ENCODE results near the gene JUNB.

Gene JUNB

DNA sequence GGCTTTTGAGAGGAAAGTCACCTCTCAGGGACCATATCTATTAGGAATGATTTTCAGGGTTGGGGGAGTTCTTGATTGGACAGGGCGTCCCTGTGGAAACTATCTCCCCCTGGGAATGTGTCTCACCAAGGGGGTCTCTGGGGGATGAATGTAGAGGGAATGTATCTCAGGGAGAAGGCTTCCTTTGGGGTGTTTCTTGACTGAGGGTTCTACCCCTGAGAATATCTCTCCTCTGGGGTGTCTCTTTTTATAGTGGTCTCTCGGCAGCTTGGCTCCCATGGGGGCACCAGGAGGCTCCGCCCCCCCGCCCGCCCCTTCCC is 42.1 kb downstream of the JUNB start:
- Histone ChIP-seq H3K4ac (ENCODE audit: low read depth, low read length) (no peak overlapping the region), H3K23ac (ENCODE audit: low read length) (no peak overlapping the region), H2AFZ (ENCODE audit: insufficient read depth, low read length, poor library complexity) (no peak overlapping the region), H3K79me1 (ENCODE audit: low read length) (no peaks in the 10 kb centered on the region), H3K27ac (ENCODE audit: low read depth, low read length) (no peak overlapping the region), H2AK5ac (ENCODE audit: low read length) (no peak overlapping the region), H4K91ac (ENCODE audit: low read depth, low read length) (no peak overlapping the region), H4K12ac (ENCODE audit: low read depth, low read length) (no peak overlapping the region), H4K8ac (ENCODE audit: low read depth, low read length) (no peak overlapping the region), H3K36me3 (ENCODE audit: control insufficient read depth in 1 of 2, insufficient read depth in 2 of 2, low read length in 2 of 2) (no peaks in the 10 kb centered on the region), H3K4me2 (ENCODE audit: low read length) (no peak overlapping the region), H2BK120ac (ENCODE audit: insufficient read depth, low read length, poor library complexity) (no peak overlapping the region), H2BK12ac (ENCODE audit: low read length) (no peak overlapping the region), H3K4me1 (ENCODE audit: control insufficient read depth in 1 of 2, insufficient read depth in 2 of 2, low read length in 2 of 2) (peaks cover 4 to 14% of the 10 kb centered on the region in 2 experiments), H3K9ac (ENCODE audit: low read length) (no peak overlapping the region), H3K4me3 (ENCODE audit: low read depth, low read length) (no peak overlapping the region), H3K27me3 (ENCODE audit: insufficient read depth, low read length) (peaks cover 18% of the 10 kb centered on the region), H3K18ac (ENCODE audit: low read length) (no peak overlapping the region), H3K9me3 (ENCODE audit: insufficient read depth, low read depth, low read length) (peaks cover 6% of the 10 kb centered on the region), H3K79me2 (ENCODE audit: control insufficient read depth, insufficient read depth, low read length, poor library complexity) (no peaks in the 10 kb centered on the region), H2BK5ac (ENCODE audit: low read depth, low read length, poor library complexity) (no peak overlapping the region), H3K14ac (ENCODE audit: low read length) (no peak overlapping the region)
- WGBS (ENCODE audit: extremely low coverage, insufficient coverage, insufficient read length), result no CpG with 5 or more reads among the region's 5 CpGs
- DNase-seq, result no peak

DNA sequence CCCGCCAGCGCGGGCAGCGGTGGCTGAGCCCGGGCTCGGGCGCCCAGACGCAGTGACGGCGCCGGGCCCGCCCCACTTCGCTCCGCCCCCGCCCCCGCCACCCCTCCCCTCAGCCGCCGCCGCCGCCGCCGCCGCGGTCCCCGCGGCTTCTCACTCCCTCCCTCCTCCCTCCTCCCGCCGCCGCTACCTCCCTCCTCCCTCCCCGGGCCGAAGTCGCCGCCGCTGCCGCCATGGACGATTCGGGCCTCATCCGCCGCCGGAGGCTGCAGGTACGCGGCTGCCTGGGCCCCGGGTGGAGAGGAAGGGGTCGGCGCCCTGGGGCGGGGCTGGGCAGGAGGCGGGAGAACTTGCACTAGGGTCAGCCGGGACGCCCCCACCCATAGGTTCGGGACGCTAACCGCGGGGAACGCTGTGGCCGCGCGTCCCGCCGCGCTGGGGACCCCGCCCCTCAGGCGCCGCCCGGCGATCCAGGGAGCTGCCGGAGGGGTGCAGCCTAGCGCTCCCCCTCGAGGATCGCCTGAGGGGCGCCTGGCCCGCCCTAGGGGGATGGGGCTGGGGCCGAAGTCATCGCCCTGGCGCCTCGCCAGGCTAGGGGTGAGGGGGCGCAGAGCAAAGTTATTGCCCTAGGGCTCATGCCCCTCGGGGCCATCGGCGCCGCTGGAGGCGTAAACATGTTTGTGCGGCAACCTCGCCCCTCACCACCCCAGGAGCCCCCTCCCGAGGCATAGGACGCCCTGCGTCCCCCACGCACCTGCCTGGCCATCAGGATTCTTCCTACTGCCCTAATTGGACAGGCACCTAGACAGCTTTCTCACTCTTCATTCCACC is 42.7 kb downstream of the JUNB start:
- Histone ChIP-seq H3K4me3 (ENCODE audit: low read depth, low read length) (peak overlapping the region; percentile 69), H3K4ac (ENCODE audit: low read depth, low read length) (no peak overlapping the region), H2AK5ac (ENCODE audit: low read length) (no peak overlapping the region), H3K79me2 (ENCODE audit: control insufficient read depth, insufficient read depth, low read length, poor library complexity) (no peaks in the 10 kb centered on the region), H3K9ac (ENCODE audit: low read length) (no peak overlapping the region), H3K14ac (ENCODE audit: low read length) (no peak overlapping the region), H4K8ac (ENCODE audit: low read depth, low read length) (no peak overlapping the region), H2AFZ (ENCODE audit: insufficient read depth, low read length, poor library complexity) (peak overlapping the region; percentile 6), H2BK5ac (ENCODE audit: low read depth, low read length, poor library complexity) (no peak overlapping the region), H3K23ac (ENCODE audit: low read length) (no peak overlapping the region), H3K4me2 (ENCODE audit: low read length) (peak overlapping the region; percentile 83), H3K79me1 (ENCODE audit: low read length) (no peaks in the 10 kb centered on the region), H3K18ac (ENCODE audit: low read length) (no peak overlapping the region), H3K27me3 (ENCODE audit: insufficient read depth, low read length) (peaks cover 24% of the 10 kb centered on the region), H3K27ac (ENCODE audit: low read depth, low read length) (no peak overlapping the region), H4K91ac (ENCODE audit: low read depth, low read length) (no peak overlapping the region), H3K4me1 (ENCODE audit: control insufficient read depth in 1 of 2, insufficient read depth in 2 of 2, low read length in 2 of 2) (peaks cover 4 to 14% of the 10 kb centered on the region in 2 experiments), H3K9me3 (ENCODE audit: insufficient read depth, low read depth, low read length) (peaks cover 6% of the 10 kb centered on the region), H2BK120ac (ENCODE audit: insufficient read depth, low read length, poor library complexity) (no peak overlapping the region), H2BK12ac (ENCODE audit: low read length) (no peak overlapping the region), H3K36me3 (ENCODE audit: control insufficient read depth in 1 of 2, insufficient read depth in 2 of 2, low read length in 2 of 2) (no peaks in the 10 kb centered on the region), H4K12ac (ENCODE audit: low read depth, low read length) (no peak overlapping the region)
- DNase-seq, result no peak
- WGBS (ENCODE audit: extremely low coverage, insufficient coverage, insufficient read length), result no CpG with 5 or more reads among the region's 87 CpGs

- no peak within 1 kb of the TSS for H2BK120ac ChIP-seq (ENCODE audit: insufficient read depth, low read length, poor library complexity)
- H3K27ac ChIP-seq (ENCODE audit: low read depth, low read length), result no peak within 1 kb of the TSS
- H3K4me3 ChIP-seq (ENCODE audit: low read depth, low read length), result peak within 1 kb of the TSS; percentile 69
- H3K27me3 ChIP-seq (ENCODE audit: insufficient read depth, low read length), result peaks cover 30% of the 10 kb centered on the region
- H3K4me1 ChIP-seq (ENCODE audit: control insufficient read depth in 1 of 2, insufficient read depth in 2 of 2, low read length in 2 of 2), result peaks cover 4 to 14% of the 10 kb centered on the region in 2 experiments
- no peak within 1 kb of the TSS for H3K4ac ChIP-seq (ENCODE audit: low read depth, low read length)
- H2BK12ac ChIP-seq (ENCODE audit: low read length), result no peak within 1 kb of the TSS
- H3K14ac ChIP-seq (ENCODE audit: low read length), result no peak within 1 kb of the TSS
- no peak within 1 kb of the TSS for H3K23ac ChIP-seq (ENCODE audit: low read length)
- no peak within 1 kb of the TSS for H3K9ac ChIP-seq (ENCODE audit: low read length)
- no peaks in the 10 kb centered on the region for H3K36me3 ChIP-seq (ENCODE audit: control insufficient read depth in 1 of 2, insufficient read depth in 2 of 2, low read length in 2 of 2)
- H3K79me1 ChIP-seq (ENCODE audit: low read length), result no peaks in the 10 kb centered on the region
- no peak within 1 kb of the TSS for H2BK5ac ChIP-seq (ENCODE audit: low read depth, low read length, poor library complexity)
- peak within 1 kb of the TSS; percentile 6 for H2AFZ ChIP-seq (ENCODE audit: insufficient read depth, low read length, poor library complexity)
- WGBS (ENCODE audit: extremely low coverage, insufficient coverage, insufficient read length), result no CpG with 5 or more reads among the region's 20 CpGs
- H3K79me2 ChIP-seq (ENCODE audit: control insufficient read depth, insufficient read depth, low read length, poor library complexity), result no peaks in the 10 kb centered on the region
- H3K18ac ChIP-seq (ENCODE audit: low read length), result no peak within 1 kb of the TSS
- no peak for DNase-seq
- H4K91ac ChIP-seq (ENCODE audit: low read depth, low read length), result no peak within 1 kb of the TSS
- H4K12ac ChIP-seq (ENCODE audit: low read depth, low read length), result no peak within 1 kb of the TSS
- H4K8ac ChIP-seq (ENCODE audit: low read depth, low read length), result no peak within 1 kb of the TSS
- peaks cover 6% of the 10 kb centered on the region for H3K9me3 ChIP-seq (ENCODE audit: insufficient read depth, low read depth, low read length)
- H3K4me2 ChIP-seq (ENCODE audit: low read length), result peak within 1 kb of the TSS; percentile 83
- no peak within 1 kb of the TSS for H2AK5ac ChIP-seq (ENCODE audit: low read length)
Observed at GRCh38 chr19:12834566-12834943, 43.3 kb downstream of the JUNB start, which contains the start of gene RTBDN. TSS of gene RTBDN (minus strand) at chr19:12834579. CDS start at chr19:12829979, 4,600 bp downstream.

GRCh38 chr19:12834976-12835757 is 43.9 kb downstream of the JUNB start:
- Histone ChIP-seq H3K4me1 (ENCODE audit: control insufficient read depth in 1 of 2, insufficient read depth in 2 of 2, low read length in 2 of 2) (peaks cover 4 to 14% of the 10 kb centered on the region in 2 experiments), H3K14ac (ENCODE audit: low read length) (no peak overlapping the region), H3K79me2 (ENCODE audit: control insufficient read depth, insufficient read depth, low read length, poor library complexity) (no peaks in the 10 kb centered on the region), H3K4me3 (ENCODE audit: low read depth, low read length) (no peak overlapping the region), H3K18ac (ENCODE audit: low read length) (no peak overlapping the region), H3K27ac (ENCODE audit: low read depth, low read length) (no peak overlapping the region), H2AFZ (ENCODE audit: insufficient read depth, low read length, poor library complexity) (no peak overlapping the region), H4K91ac (ENCODE audit: low read depth, low read length) (no peak overlapping the region), H3K4me2 (ENCODE audit: low read length) (no peak overlapping the region), H3K4ac (ENCODE audit: low read depth, low read length) (no peak overlapping the region), H3K23ac (ENCODE audit: low read length) (no peak overlapping the region), H2BK12ac (ENCODE audit: low read length) (no peak overlapping the region), H2AK5ac (ENCODE audit: low read length) (no peak overlapping the region), H3K79me1 (ENCODE audit: low read length) (no peaks in the 10 kb centered on the region), H3K36me3 (ENCODE audit: control insufficient read depth in 1 of 2, insufficient read depth in 2 of 2, low read length in 2 of 2) (no peaks in the 10 kb centered on the region), H4K12ac (ENCODE audit: low read depth, low read length) (no peak overlapping the region), H4K8ac (ENCODE audit: low read depth, low read length) (no peak overlapping the region), H3K9ac (ENCODE audit: low read length) (no peak overlapping the region), H2BK120ac (ENCODE audit: insufficient read depth, low read length, poor library complexity) (no peak overlapping the region), H3K27me3 (ENCODE audit: insufficient read depth, low read length) (peaks cover 30% of the 10 kb centered on the region), H2BK5ac (ENCODE audit: low read depth, low read length, poor library complexity) (no peak overlapping the region), H3K9me3 (ENCODE audit: insufficient read depth, low read depth, low read length) (peaks cover 6% of the 10 kb centered on the region)
- WGBS (ENCODE audit: extremely low coverage, insufficient coverage, insufficient read length), result no CpG with 5 or more reads among the region's 39 CpGs
- DNase-seq, result no peak

All from trophoblast cell (in vitro differentiated cells and primary cell).